HL-60 (cell line): ENCODE measurements around the gene FRMPD2.

Source experiments
- TF ChIP-seq, protein P1 (sequence below): IDR thresholded peaks from 2 replicates; pipeline ENCODE4 v1.6.1; 2012; ENCODE audit warnings: low read depth; ENCODE audit not compliant: insufficient replicate concordance
- TF ChIP-seq, protein P2 (sequence below): IDR thresholded peaks from one replicate; pipeline ENCODE4 v1.5.1; 2011; ENCODE audit warnings: low read length, control low read depth, inconsistent platforms; ENCODE audit not compliant: insufficient read depth

DNA sequence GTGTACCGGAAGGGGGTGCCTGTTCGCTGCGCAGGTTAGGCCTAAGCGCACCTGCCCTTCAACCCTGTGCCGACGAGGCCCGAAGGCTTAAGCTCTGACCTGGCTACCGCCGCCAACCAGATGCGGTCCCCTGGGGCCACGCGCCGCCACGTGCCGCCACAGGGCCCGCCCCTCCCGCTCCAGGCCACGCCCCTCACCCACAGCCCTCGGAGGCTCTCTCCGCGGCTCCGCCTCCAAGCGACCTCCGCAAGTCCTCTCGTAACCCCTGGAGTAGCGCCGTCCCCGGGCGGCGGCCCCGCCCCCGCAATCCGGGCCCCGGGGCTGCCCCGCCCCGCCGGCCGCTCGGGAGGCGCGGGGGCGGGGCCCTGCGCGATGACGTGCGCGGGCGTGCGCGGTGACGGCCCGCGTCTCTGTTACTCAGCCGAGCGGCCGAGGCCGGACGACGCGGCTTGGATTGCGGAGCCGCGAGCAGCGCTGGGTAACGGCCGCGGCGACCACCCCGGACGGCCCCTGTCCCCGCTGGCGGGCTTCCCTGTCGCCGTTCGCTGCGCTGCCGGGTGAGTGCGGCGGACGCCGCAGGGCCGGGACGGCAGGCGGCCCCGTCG is 31.9 kb upstream of the FRMPD2 start, which contains the start of gene MAPK8:
- TF ChIP-seq, protein P1, sequence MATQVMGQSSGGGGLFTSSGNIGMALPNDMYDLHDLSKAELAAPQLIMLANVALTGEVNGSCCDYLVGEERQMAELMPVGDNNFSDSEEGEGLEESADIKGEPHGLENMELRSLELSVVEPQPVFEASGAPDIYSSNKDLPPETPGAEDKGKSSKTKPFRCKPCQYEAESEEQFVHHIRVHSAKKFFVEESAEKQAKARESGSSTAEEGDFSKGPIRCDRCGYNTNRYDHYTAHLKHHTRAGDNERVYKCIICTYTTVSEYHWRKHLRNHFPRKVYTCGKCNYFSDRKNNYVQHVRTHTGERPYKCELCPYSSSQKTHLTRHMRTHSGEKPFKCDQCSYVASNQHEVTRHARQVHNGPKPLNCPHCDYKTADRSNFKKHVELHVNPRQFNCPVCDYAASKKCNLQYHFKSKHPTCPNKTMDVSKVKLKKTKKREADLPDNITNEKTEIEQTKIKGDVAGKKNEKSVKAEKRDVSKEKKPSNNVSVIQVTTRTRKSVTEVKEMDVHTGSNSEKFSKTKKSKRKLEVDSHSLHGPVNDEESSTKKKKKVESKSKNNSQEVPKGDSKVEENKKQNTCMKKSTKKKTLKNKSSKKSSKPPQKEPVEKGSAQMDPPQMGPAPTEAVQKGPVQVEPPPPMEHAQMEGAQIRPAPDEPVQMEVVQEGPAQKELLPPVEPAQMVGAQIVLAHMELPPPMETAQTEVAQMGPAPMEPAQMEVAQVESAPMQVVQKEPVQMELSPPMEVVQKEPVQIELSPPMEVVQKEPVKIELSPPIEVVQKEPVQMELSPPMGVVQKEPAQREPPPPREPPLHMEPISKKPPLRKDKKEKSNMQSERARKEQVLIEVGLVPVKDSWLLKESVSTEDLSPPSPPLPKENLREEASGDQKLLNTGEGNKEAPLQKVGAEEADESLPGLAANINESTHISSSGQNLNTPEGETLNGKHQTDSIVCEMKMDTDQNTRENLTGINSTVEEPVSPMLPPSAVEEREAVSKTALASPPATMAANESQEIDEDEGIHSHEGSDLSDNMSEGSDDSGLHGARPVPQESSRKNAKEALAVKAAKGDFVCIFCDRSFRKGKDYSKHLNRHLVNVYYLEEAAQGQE = no peak
- TF ChIP-seq, protein P2, sequence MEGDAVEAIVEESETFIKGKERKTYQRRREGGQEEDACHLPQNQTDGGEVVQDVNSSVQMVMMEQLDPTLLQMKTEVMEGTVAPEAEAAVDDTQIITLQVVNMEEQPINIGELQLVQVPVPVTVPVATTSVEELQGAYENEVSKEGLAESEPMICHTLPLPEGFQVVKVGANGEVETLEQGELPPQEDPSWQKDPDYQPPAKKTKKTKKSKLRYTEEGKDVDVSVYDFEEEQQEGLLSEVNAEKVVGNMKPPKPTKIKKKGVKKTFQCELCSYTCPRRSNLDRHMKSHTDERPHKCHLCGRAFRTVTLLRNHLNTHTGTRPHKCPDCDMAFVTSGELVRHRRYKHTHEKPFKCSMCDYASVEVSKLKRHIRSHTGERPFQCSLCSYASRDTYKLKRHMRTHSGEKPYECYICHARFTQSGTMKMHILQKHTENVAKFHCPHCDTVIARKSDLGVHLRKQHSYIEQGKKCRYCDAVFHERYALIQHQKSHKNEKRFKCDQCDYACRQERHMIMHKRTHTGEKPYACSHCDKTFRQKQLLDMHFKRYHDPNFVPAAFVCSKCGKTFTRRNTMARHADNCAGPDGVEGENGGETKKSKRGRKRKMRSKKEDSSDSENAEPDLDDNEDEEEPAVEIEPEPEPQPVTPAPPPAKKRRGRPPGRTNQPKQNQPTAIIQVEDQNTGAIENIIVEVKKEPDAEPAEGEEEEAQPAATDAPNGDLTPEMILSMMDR = no peak
